ENCODE measurements around the gene WWTR1.

WWTR1 gene
- long read RNA-seq, partial matches to known transcripts: 0 of 2 reads
- long read RNA-seq, other reads (novel, unspliced or antisense): 2 of 2 reads

DNA sequence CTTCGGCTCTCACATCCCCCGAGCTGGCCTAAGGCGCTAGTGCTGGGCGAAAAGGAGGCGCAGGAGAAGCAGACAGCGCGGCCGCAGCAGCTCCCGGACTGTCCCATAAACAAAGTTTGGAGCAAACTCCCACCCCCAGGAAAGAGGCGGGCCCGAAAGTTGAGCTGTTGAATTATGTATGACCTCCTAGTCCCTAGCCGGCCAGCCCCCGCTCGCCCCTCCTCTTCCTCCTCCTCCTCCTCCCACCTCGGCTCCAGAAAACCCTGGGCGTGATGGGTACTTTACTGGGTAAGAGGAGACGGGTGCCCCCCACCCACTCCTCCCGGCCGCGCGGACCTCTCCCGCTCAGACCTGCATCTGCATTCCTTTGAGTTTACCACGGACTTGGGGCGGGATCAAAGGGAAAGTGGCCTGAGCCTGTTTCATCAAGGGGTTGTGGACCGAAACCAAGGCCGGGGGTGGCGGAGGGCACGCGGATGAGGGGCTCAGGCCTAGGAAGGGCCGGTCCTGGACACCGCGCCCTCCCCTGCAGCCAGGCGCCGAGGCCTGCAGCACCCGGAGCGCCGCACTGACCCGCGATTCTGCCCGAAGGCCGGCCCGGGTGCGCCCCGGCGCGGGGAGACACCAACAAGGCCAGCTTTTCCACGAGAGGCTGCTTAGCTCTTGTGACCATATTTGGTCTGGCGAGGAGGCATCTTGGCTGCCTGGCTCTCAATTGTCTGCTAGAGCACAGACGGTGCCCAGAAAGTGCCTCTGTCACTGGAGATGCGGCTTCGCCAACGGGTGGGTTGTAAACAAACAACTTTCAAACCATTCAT, at the start of gene WWTR1:
Gene WWTR1 (minus strand): TSS at position 100 of the 818 bp plus-strand sequence. CDS start 719 bp downstream, outside the sequence.
- no peak within 1 kb of the TSS for H3K27ac ChIP-seq (replicated peaks)
- peaks cover 47% of the 10 kb centered on the region for H3K27me3 ChIP-seq (ENCODE audit: insufficient read depth, poor library complexity, severe bottlenecking)
- TF ChIP-seq, protein P1, sequence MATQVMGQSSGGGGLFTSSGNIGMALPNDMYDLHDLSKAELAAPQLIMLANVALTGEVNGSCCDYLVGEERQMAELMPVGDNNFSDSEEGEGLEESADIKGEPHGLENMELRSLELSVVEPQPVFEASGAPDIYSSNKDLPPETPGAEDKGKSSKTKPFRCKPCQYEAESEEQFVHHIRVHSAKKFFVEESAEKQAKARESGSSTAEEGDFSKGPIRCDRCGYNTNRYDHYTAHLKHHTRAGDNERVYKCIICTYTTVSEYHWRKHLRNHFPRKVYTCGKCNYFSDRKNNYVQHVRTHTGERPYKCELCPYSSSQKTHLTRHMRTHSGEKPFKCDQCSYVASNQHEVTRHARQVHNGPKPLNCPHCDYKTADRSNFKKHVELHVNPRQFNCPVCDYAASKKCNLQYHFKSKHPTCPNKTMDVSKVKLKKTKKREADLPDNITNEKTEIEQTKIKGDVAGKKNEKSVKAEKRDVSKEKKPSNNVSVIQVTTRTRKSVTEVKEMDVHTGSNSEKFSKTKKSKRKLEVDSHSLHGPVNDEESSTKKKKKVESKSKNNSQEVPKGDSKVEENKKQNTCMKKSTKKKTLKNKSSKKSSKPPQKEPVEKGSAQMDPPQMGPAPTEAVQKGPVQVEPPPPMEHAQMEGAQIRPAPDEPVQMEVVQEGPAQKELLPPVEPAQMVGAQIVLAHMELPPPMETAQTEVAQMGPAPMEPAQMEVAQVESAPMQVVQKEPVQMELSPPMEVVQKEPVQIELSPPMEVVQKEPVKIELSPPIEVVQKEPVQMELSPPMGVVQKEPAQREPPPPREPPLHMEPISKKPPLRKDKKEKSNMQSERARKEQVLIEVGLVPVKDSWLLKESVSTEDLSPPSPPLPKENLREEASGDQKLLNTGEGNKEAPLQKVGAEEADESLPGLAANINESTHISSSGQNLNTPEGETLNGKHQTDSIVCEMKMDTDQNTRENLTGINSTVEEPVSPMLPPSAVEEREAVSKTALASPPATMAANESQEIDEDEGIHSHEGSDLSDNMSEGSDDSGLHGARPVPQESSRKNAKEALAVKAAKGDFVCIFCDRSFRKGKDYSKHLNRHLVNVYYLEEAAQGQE (IDR thresholded peaks at IDR 0.05; ENCODE audit: insufficient replicate concordance, low read depth): no peak
- TF ChIP-seq SPI1 (IDR thresholded peaks at IDR 0.05; ENCODE audit: borderline replicate concordance, low read depth) (no peak), POLR2AphosphoS5 (IDR thresholded peaks at IDR 0.05; ENCODE audit: low read depth) (no peak), GABPA (IDR thresholded peaks at IDR 0.05; ENCODE audit: low read depth) (no peak)
- TF ChIP-seq, protein P2, sequence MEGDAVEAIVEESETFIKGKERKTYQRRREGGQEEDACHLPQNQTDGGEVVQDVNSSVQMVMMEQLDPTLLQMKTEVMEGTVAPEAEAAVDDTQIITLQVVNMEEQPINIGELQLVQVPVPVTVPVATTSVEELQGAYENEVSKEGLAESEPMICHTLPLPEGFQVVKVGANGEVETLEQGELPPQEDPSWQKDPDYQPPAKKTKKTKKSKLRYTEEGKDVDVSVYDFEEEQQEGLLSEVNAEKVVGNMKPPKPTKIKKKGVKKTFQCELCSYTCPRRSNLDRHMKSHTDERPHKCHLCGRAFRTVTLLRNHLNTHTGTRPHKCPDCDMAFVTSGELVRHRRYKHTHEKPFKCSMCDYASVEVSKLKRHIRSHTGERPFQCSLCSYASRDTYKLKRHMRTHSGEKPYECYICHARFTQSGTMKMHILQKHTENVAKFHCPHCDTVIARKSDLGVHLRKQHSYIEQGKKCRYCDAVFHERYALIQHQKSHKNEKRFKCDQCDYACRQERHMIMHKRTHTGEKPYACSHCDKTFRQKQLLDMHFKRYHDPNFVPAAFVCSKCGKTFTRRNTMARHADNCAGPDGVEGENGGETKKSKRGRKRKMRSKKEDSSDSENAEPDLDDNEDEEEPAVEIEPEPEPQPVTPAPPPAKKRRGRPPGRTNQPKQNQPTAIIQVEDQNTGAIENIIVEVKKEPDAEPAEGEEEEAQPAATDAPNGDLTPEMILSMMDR (IDR thresholded peaks at IDR 0.05; ENCODE audit: insufficient read depth, low read length): no peak
- no peak for DNase-seq (ENCODE audit: low read depth in 1 of 2, low spot score in 1 of 2)
- peak within 1 kb of the TSS; percentile 43 for H3K4me3 ChIP-seq (replicated peaks; ENCODE audit: insufficient read depth, low read length)

DNA sequence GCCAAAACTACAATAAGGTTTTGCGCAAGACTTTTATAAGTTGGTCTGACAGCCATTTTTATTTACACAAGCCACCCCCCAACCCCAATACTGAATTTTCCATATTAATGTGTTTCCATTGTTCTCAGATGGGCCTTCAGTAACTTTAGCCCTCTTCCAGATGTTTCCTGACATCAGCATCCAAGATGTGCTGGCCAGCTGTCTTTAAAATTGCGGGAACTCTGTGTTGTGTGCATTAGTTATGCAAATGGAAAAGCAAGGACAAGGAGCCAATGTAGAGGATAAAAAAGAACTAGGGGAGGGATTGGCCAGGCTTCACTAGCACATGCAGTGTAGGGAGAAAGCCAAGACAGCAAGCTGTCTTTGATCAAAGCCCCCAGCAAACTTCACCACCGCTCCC, 49.1 kb upstream of the WWTR1 start:
- Histone ChIP-seq H3K27ac (replicated peaks) (no peak overlapping the region), H3K27me3 (ENCODE audit: insufficient read depth, poor library complexity, severe bottlenecking) (peaks cover 2% of the 10 kb centered on the region), H3K4me3 (replicated peaks; ENCODE audit: insufficient read depth, low read length) (no peak overlapping the region)
- DNase-seq (ENCODE audit: low read depth in 1 of 2, low spot score in 1 of 2): no peak
- TF ChIP-seq, protein P1 (IDR thresholded peaks at IDR 0.05; ENCODE audit: insufficient replicate concordance, low read depth): no peak
- TF ChIP-seq GABPA (IDR thresholded peaks at IDR 0.05; ENCODE audit: low read depth): no peak
- TF ChIP-seq, protein P2 (IDR thresholded peaks at IDR 0.05; ENCODE audit: insufficient read depth, low read length): no peak
- no peak for TF ChIP-seq SPI1 (IDR thresholded peaks at IDR 0.05; ENCODE audit: borderline replicate concordance, low read depth)
- TF ChIP-seq POLR2AphosphoS5 (IDR thresholded peaks at IDR 0.05; ENCODE audit: low read depth): no peak

DNA sequence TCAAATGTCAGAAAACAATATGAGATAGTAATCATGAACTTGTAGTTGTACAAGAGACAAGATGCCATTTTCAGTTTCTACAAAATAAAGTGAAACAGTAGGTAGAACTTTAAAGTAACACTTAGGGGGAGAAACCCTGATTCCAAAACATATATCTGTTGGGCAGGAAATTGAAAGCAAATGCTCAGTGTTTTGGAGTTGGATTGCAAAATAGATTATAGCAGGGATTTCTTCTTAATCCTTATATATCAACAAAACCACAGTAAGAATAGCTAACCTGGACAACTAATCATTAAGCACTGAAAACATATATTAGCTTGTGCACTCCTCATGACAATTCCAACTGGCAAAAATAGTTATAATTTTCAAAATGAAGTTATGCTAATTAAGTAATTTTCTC, 47.6 kb upstream of the WWTR1 start:
- no peak for TF ChIP-seq SPI1 (IDR thresholded peaks at IDR 0.05; ENCODE audit: borderline replicate concordance, low read depth)
- no peak for TF ChIP-seq POLR2AphosphoS5 (IDR thresholded peaks at IDR 0.05; ENCODE audit: low read depth)
- TF ChIP-seq, protein P2 (IDR thresholded peaks at IDR 0.05; ENCODE audit: insufficient read depth, low read length): no peak
- TF ChIP-seq, protein P1 (IDR thresholded peaks at IDR 0.05; ENCODE audit: insufficient replicate concordance, low read depth): no peak
- TF ChIP-seq GABPA (IDR thresholded peaks at IDR 0.05; ENCODE audit: low read depth): no peak
- no peak for DNase-seq (ENCODE audit: low read depth in 1 of 2, low spot score in 1 of 2)
- H3K27me3 ChIP-seq (ENCODE audit: insufficient read depth, poor library complexity, severe bottlenecking): peaks cover 2% of the 10 kb centered on the region
- H3K4me3 ChIP-seq (replicated peaks; ENCODE audit: insufficient read depth, low read length): no peak overlapping the region
- H3K27ac ChIP-seq (replicated peaks): no peak overlapping the region

Data from HL-60 (cell line).